Esophagus mucosa (tissue), 1 donor: Measurements from ENCODE around the gene PIAS2. TPM values are rescaled to one million over a fixed set of nuclear protein-coding genes. Genes with fewer than 3 reads are reported as not detected.
"Not testable (repeated sequence)": the region's sequence is repeated elsewhere in the genome, so short reads cannot be mapped to it uniquely, and the experiment has no call there.

ENCODE experiments used
- ATAC-seq: fragments of 200-7000 bp; cut with Tn5 transposase; one replicate; pipeline ENCODE4 v1.9.1; 2020
- total RNA-seq: library from RNA; stranded (reverse); gene quantifications from one replicate; pipeline ENCODE4 v1.2.4, GENCODE V29; 2023
- donor health status: DM: yes; HTN: yes; CAD: no.

The PIAS2 gene
- total RNA-seq, 1 donor from 2014 or later = 17.8 TPM

DNA sequence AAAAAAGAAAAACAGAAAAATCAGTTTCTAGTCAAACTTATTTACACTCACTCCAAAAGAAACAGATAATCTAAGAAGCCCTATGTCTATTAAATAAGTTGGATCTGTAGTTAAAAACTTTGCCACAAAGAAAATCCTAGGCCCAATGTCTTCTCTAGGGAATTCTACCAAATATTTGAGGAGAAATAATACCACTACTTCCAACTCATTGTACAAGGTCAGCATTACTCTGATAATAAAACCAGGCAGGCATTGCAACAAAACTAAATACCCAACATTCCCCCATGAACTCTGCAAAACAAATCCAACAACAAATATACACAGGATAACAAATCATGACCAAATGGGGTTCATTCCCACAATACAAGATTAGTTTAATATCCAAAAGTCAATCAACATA, 86.7 kb downstream of the PIAS2 start:
- no peak for ATAC-seq

DNA sequence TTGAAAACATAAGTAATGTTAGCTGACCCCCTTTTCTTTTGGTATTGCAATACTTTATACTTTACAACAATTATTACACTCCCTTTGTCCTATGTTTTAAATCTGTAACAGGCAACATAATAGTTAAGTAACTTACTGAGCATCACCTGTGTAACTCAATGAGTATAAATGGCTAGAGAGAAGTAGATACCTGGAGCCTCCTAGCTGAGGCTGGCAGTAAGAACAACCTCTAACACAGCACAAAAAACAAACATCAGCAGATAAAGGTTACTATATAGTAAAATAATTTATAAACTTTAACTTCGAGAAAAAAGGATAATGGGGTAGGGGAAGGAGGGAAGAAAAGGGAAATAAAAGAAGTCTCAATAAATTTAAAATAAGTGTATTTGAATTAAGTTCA, 87.4 kb downstream of the PIAS2 start:
- ATAC-seq = no peak

DNA sequence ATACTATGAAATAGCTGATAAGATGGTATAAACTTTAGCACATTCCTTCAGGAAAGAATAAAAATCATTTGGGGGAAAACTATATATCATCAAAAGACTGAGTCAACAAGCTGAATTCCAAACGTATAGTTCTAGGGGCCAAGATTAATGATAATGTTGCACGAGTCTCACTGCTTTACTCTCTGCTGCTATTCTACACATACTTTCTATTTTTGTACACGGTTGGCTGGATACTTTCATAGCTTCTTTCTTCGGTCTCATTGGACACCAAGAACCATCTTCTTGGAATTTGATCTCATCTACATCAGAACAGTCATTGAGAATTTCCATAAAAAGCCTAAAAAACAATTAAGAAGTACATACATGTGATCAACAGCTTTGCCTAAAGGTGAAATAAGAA, 87.8 kb downstream of the PIAS2 start:
- ATAC-seq = no peak

DNA sequence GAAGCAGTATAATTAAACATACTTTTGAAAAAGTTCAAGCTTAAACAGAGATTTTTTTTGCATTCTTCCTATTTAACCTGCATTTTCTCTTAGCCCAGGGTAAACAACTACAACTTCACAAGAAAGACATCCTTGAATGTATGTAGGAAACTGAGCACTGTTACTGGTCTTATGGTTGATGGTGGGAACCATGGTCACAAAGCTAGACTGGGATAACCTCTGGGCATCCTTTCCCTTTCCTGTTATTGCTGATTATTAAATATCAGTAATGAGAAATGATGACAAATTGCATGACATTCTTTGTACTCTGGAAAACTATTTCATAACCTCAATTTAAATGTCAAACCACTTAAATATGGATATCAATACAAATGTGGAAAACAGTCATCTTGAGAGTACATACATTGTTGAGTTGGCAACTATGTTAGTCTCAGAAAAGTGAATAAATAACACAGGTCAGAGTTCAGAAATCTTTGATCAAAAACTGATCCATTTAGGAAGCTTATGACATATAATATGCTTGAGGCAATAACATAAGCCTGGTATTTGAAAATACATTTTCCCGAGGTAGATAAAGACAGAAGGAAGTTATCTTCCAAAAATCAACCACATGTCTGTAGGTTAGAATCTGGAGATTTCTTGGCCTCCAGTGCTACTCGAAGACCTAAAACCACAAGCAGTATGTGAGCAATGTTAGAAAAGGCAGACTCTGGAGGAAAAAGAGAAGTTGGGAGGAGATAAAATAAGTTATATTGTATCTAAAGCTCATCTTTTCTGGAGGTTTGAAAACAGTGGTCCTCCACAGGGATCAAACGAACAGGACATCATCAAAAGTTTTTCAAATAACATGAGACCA, 95.2 kb downstream of the PIAS2 start:
- ATAC-seq = no peak

DNA sequence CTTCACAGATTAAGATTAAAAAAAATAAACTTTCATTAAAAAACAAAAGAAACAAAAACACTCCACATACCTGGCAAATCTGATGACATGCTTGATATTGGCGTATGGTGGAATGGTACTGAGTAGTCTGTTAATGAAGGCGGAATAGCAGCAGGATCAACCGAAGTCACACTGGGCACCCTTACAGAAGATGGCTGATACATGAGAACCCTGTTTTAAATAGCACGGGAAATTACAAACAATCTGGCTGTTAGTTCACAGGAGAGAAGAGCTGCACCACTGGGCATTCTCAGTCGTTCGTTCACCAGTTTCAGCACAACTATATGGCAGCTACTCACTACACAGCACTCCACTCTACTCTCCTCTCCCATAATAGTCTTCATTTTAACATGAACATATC, 96.4 kb downstream of the PIAS2 start:
- ATAC-seq = no peak

DNA sequence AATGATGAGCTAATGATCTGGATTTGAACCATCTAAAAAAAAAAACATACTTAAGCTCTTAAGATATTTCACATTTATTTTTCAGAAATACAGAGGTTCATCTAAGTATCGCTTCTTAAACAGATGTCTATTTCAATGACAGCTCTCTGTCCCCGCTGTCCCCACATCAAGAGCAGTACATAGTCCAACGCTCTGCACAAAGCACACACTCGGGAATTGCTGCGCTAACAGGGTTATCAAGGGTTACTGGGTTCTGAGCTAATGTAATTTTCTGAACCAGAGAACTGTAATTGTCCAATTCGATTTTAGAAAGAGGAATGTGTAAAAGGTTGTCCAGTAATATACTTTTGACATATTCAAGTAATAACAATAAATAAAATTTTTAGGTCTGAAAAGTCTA, 101.6 kb downstream of the PIAS2 start:
- no peak for ATAC-seq

DNA sequence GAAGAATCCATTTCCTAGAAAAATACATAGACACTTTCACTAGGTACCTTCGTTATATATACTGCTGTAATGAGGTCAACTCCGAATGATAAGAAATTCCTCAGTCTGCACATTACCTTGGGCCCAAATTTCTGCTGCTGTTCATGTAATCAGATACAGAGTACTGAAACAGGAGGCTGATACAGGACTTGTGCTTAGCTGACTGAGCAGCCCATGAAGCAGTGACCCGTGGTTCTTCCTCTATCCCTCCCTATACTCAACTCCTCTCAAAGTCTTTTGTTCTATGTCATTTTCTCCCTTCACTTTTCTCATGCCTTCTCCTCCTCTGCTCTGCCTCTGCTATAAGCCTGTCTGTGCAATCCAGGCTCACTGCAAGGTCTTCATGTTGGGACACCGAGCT, 102.9 kb downstream of the PIAS2 start:
- no peak for ATAC-seq

DNA sequence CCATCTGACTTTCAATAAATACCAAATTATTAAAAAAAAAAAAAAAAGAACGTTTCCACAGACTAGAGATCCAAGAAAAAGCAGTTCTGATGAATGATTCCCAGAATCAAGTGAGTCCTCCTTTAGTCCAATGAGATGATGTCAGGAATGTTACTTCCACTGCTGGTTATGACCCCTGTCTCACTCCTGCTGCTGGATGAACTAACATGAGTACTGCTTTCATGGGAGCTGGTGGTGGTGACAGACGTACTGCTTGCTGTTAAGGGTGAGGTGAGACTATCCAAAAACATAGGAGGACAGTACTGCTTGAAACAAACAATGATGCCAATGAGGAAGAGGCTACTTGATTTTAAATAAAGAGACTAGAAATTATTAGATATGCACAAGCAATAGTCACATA, 105.0 kb downstream of the PIAS2 start:
- ATAC-seq = no peak

DNA sequence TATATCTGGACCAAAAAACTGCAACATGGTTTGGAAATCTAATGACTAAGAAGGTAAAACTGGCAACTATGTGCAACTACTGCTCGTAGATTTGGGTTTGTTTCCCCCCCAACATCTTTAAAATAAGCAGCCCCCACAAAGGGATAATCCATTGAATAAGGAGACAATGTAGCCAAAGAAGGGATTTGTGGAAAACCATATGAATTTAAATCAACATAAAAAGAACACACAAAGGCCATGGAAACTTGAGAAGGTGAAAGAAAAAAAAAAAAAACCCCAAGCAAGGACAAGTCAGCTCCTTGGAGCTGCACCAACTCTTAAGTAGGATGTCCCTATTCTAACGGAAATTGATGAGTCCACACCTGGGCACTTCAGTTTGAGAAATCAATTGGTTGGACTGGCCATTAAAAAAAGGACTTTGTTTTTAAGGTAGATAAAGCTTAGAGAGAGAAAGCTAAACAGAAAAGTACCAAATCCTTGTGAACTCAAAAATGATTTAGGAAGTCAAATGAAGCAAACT, 106.8 kb downstream of the PIAS2 start:
- no peak for ATAC-seq

DNA sequence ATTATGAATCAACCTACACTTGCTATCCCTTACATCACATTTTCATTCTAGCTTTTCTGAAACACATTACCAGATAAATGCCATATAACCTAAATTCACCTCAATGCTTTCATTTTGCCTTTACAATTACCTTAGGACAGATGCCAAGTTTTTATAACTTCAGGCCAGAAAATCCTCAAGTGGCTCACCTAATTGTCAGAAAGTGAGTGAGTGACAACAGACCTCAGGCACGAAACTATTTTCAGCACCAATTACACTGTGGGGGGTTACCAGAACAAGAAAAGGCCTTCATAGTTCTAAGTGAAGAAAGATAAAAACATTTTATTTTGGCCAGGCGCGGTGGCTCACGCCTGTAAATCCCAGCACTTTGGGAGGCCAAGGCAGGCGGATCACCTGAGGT, 108.2 kb downstream of the PIAS2 start:
- ATAC-seq = no peak

DNA sequence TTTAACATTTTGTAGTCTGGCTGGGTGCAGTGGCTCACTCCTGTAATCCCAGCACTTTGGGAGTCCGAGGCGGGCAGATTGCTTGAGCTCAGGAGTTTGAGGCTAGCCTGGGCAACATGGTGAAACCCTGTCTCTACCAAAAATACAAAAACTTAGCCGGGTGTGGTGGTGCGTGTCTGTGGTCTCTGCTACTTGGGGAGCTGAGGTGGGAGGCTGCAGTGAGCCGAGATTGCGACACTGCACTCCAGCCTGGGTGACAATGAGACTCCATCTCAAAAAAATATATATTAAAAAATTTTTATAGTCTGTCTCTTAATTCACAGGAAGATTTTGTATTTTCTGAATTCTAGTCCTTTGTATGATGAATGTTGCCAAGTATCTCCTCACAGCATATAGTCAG, 121.4 kb downstream of the PIAS2 start:
- ATAC-seq = not testable (repeated sequence)

DNA sequence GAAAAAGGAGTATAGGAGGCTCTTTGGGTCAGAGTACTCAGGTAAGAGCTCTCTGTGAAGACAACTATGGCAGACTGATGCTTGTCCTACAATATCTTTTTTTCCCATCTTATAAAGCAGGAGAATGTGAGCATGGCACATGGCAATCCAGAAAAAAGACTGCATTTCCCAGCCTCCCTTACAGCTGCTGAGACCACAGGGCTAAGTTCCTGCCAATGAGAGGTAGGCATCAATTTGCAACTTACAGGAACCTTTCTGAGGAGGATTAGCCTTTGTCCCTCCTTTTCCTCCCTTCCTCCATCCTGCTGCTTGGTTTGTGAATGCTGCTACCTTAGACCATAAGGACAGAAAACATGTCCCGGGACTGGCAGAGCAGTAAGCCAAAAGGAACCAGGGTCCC, 122.7 kb downstream of the PIAS2 start:
- no peak for ATAC-seq

DNA sequence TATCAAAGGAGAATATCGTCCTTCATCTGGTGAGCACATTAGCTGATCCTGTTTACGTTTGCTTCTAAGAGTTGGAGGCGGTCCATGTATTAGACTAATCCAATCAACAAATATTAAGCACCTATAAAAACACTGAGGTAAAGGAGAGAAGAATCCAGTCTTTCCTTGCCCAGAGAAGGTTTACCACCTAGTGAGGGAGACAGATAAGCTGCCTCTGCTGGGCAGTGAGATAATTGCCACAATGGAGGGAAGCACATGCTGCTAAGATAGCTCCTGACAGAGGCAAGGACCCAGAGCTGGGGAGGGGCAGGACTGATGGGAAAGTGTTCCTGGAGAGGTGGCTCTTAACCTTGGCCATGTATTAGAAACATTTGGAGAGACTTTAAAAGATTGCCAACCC, 123.7 kb downstream of the PIAS2 start:
- no peak for ATAC-seq

DNA sequence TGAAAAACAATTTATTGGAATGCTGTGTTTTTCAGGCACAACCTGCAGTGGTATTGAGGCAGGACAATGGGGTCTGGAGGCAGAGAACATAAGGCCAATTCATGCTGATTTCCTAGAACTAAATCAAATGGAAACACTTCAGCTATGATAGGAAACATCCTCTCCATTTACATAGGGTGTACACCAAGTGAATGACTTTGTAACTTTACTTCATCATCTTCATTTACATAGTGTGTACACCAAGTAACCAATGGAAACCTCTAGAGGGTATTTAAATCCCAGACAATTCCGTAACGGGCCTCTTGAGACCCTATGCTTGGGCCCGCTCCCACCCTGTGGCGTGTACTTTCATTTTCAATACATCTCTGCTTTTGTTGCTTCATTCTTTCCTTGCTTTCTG, 128.2 kb downstream of the PIAS2 start:
- no peak for ATAC-seq

DNA sequence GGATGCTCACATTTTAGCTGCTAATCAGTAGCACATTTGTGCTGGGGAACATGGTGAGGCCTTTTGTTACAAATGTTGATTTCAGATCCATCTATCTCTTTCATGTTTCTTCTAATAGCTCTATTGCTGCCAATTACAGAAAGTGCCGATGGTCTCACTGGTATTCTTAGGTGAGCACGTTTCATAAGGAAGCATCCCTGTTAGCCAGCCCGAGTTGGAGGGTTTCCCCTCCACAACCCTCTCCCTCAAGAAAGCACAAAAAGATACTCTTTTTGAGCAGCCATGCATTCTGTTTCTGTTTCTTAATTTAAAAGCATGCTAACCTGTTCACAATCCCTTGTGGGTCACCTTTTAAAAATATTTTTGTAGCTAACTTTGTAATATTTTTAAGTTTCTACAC, 129.6 kb downstream of the PIAS2 start:
- ATAC-seq = no peak

DNA sequence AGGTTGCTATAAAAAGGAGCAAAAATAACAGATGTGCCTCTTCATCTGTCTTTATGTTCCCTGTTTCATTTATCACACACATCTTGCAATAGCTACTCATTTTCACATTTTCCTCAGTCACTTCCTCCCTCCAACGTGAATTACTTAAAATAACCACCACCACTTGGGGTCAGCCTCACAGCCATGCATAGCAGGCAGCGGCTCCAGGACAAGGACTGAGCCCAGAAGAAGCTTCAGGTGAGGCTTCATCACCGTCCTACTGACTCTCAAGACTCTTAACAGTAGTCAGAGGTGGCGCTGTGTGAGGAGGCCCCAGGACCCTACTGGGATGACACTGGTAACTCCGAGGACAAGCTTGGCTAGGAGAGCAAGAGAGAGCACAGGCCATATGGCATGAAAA, 144.9 kb downstream of the PIAS2 start:
- no peak for ATAC-seq

DNA sequence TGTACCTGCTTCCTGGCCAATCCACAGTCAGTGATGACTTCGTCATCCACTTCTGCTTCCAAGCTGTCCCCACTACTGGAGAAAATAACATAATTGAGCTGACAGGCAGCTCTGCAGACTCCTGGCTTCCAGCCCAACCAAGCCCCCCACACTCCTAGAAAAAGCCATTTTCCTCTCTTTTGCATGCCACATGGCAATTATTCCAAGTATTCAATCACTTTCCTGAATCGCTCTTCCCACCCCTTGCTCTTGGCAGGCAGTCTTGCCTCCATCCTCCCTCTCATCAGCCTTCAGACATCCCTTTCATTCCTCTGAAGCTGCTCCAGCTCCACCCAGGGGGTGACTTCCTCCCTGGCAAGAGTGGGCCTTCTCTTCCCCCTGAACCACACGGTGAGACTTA, 146.2 kb downstream of the PIAS2 start:
- ATAC-seq = no peak

DNA sequence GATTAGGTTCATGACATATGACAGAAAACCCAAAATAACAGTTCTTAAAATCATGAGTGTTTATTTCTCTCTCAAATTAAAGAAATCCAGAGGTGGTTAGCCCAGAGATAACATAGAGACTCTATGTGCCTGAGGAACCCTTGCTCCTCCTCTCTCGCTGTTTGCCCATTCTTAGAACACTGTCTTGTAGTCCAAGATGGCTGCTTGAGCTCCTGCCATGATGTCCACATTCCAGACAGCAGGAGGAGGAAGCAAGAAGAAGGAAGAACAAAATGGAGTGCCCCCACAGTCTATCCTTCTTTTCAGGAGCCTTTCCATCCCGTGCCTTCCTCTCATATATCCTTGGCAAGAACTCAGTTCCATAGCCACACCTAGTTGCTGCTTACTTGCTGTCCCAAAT, 146.6 kb downstream of the PIAS2 start:
- ATAC-seq = no peak

DNA sequence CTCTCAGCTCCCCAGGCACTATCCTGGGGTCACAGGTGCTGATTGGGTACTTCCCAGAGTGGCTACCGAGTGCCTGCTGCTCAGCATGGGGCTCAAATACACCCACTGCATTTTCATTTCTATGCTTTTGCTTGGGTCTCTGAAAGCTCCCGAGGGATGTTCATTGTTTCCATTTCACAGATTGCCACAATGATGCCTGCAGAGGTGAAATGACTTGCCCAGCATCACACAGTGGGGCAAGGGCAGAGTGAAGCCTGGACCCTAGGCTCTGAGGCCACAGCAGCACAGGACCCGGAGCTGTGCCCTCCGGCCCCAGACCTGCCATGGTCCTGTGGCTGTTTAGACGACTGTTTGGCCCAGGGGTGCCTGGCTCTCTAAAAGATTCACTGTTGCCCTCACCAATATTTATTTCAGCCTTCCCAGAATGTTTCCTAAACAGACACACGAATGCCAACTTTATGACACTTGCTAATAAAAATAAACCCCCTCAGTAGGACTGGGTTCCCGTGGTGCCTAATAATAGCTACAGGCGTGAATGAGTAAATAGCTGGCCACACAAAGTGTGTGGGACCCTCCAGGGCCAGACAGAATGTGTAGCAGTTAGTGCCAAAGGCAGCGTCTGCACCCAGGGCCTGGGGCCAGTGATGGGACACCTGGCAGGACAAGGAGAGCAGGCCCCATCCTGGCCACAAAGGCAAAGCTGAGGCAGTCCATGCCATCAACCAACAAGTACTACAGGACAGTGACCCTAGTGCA, 149.0 kb downstream of the PIAS2 start:
- ATAC-seq = no peak

DNA sequence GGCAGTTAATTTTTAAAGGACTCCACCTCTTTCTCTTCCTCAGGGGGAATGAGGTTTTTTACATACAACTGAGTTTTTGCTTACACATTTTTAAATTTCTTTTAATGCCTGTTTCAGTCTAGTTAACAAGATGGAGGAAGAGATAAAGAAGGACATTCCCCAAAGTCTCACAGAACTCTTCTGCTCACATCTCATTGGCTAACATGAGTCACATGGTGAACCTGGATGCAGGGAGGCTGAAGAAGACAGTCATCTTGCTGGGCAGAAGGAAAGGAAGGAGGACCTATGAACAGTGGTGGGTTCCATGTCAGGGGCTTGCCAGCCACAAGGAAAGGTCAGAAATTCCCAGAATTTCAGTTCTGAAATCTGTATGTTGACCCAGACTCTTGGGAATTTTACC, 150.1 kb downstream of the PIAS2 start:
- ATAC-seq = no peak

DNA sequence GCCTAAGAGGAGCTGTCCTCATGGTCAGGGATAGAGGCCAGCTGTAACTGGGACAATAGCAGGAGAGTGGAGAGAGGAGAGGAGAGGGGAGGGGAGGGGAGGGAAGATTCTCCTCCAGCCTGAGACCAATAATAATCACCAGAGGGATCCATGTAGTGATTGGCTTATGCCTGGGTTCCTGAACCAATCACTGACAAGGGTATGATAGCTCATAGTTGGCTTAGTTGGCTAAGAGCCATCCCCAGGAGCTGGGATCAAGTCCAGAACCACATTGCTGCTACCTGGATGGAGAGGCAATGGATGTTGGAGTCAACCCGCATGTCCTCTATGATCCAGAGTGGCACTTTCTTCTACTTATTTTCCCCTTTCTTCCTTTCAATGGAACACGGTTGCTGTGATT, 152.7 kb downstream of the PIAS2 start:
- no peak for ATAC-seq

DNA sequence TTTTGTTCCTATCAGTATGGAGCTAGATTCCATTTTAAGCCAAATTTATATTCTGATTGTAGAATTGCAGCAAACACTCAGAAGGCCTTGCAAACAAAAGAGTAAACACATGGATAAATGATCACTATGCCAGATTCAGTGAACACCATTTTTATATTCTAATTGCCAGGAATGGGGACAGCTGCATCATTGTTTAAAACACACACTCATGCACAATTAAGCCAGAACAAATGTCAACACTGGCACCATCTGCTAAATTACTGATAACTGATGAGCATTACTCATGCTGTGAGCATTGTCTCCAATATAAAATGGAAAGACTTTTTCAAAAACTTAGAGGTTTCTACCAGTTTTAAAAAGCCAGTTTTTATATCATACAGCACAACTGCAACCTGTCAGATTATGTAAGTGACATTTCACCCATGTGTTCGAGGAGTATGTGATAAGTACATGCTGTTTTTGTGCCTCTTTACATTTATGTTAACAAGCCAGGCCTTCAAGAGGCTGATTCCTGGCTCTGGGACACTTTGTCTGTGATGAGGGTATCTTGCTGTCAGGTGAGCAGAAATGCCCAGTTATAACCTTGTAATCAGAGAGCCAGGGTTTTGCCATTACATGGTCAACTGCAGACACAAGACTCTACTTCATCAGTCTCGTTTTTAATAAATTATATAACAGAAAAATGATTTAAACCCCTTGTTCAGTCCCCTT, 156.1 kb downstream of the PIAS2 start:
- ATAC-seq = no peak

DNA sequence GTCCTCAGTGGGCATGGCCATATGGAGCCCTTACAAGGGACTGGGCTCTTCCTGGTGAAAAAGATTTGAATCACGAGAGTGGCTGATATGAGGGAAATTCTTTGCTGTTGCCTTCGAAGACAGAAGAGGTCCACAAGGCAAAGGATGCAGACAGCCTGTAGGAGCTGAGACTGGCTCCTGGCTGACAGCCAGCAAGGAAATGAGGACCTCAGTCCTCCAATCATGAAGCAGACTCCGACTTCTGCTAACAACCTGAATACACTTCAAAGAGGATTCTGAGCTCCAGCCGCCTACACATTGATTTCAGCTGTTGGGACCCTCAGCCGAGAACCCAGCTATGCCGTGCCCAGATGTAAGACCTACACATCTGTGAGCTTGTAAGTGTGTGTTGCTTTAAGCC, 157.4 kb downstream of the PIAS2 start:
- no peak for ATAC-seq
